ENCODE data around the gene RUVBL1. TPM values are rescaled to one million over a fixed set of nuclear protein-coding genes. Genes with fewer than 3 reads are reported as not detected.

The RUVBL1 gene
- 85.6 and 101 TPM in 2 replicates for total RNA-seq

GRCh38 chr3:128123538-128124368 lies at the start of gene RUVBL1:
RUVBL1 (minus strand) TSS chr3:128123812; CDS start chr3:128123724, 88 bp downstream.

GRCh38 chr3:128153156-128154041 lies 29.8 kb upstream of the RUVBL1 start, which contains the start of gene EEFSEC:
EEFSEC (plus strand) TSS chr3:128153481; CDS start chr3:128153508, 27 bp downstream.

GRCh38 chr3:128051837-128052594 lies 71.6 kb downstream of the RUVBL1 start, which contains the start of gene SEC61A1:
SEC61A1 (plus strand) TSS chr3:128052437; CDS start chr3:128052553, 116 bp downstream.

Other genes starting within 250 kb of the RUVBL1 start
- not detected in 2 replicates for gene KBTBD12, start 208.6 kb downstream of the RUVBL1 start, total RNA-seq
- 383 and 404 TPM in 2 replicates for gene SEC61A1, start 71.4 kb downstream of the RUVBL1 start, total RNA-seq
- gene EEFSEC, start 29.7 kb upstream of the RUVBL1 start, total RNA-seq, result 9.2 and 13.8 TPM in 2 replicates

Data from myometrial cell (primary cell).